Breast epithelium (tissue), 4 donors: Measurements from ENCODE around the gene TUBA4B. TPM values are rescaled to one million over a fixed set of nuclear protein-coding genes. Genes with fewer than 3 reads are reported as not detected.
A peak's percentile ranks its signal among the peaks of the same experiment; 100 is the strongest.

Source experiments
- DNase-seq, 2 donors: peaks; one replicate each; pipeline ENCODE4 v3.0.0-alpha.2; 2019; ENCODE audit warnings: low spot score in 2 of 2
- H3K27ac ChIP-seq, 2 donors: fragments of 200-600 bp; sonication (generic) in 1 of 2; one replicate each; pipeline ENCODE4 v1.5.1; 2016 to 2019; ENCODE audit warnings: mild to moderate bottlenecking in 1 of 2
- H3K27me3 ChIP-seq, 2 donors: fragments of 200-600 bp; sonication (generic) in 1 of 2; one replicate each; pipeline versions ENCODE4 v1.5.1 to v1.6.0; 2017 to 2019; ENCODE audit warnings: control low read depth in 1 of 2, mild to moderate bottlenecking in 1 of 2
- H3K36me3 ChIP-seq: fragments of 200-600 bp; one replicate; pipeline ENCODE4 v1.5.1; 2019
- H3K4me1 ChIP-seq, 2 donors: fragments of 200-600 bp; sonication (generic); one replicate each; pipeline ENCODE4 v1.5.1; 2016 to 2019; ENCODE audit warnings: control low read depth in 1 of 2
- H3K4me3 ChIP-seq, 3 donors: fragments of 200-600 bp; sonication (generic); 1 replicate in 2 of 3; 2 replicates in 1 of 3; pipeline ENCODE4 v1.5.1; 2016 to 2019; ENCODE audit warnings: mild to moderate bottlenecking in 3 of 3, moderate library complexity in 2 of 3
- H3K9me3 ChIP-seq, 2 donors: fragments of 200-600 bp; sonication (generic) in 1 of 2; one replicate each; pipeline ENCODE4 v1.5.1; 2016 to 2019; ENCODE audit warnings: control low read depth in 1 of 2
- CTCF ChIP-seq, 3 donors: fragments of 450-650 bp; IDR thresholded peaks; one replicate each; pipeline ENCODE4 v1.5.1; 2016 to 2017; ENCODE audit warnings: antibody characterized with exemption in 3 of 3, mild to moderate bottlenecking in 3 of 3, moderate library complexity in 3 of 3
- POLR2A ChIP-seq: fragments of 450-650 bp; IDR thresholded peaks from one replicate; pipeline ENCODE4 v1.6.1; 2016; ENCODE audit warnings: antibody characterized with exemption, mild to moderate bottlenecking, moderate library complexity
- POLR2AphosphoS5 ChIP-seq, 3 donors: sonication (generic); formaldehyde crosslinking; IDR thresholded peaks; one replicate each; pipeline ENCODE4 v1.6.1; 2017; ENCODE audit warnings: antibody characterized with exemption in 3 of 3
- intact Hi-C: fragments of 100-400 bp; cut with DNase I; formaldehyde crosslinking; loops from one replicate; pipeline ENCODE4 v1.15.1; 2023; ENCODE audit warnings: low total_unique reads
- total RNA-seq, 3 donors: library from RNA; depleted of rRNA; stranded (reverse); fragments of >200 nt; gene quantifications; one replicate each; pipeline ENCODE4 v1.1.0, GENCODE V29; 2016

The TUBA4B gene
- total RNA-seq, 3 donors from 2014 or later, result 0.16 TPM; not detected in 2

- no peak overlapping the region for H3K4me3 ChIP-seq
- no peaks in the 10 kb centered on the region for H3K27me3 ChIP-seq
- no peaks in the 10 kb centered on the region for H3K36me3 ChIP-seq
- no peaks in the 10 kb centered on the region for H3K9me3 ChIP-seq
- no peak for TF ChIP-seq POLR2A
- no peak for TF ChIP-seq POLR2AphosphoS5 (IDR thresholded peaks at IDR 0.05)
- TF ChIP-seq CTCF (IDR thresholded peaks at IDR 0.05), result no peak
- intact Hi-C loops, result no loop called here
- peak overlapping the region in 1 of 2 donors; percentile 92 for H3K27ac ChIP-seq
- peaks cover 4 to 12% of the 10 kb centered on the region in 2 donors for H3K4me1 ChIP-seq
- no peak for DNase-seq
Measured at GRCh38 chr2:219291394-219291793, 38.4 kb downstream of the TUBA4B start.

GRCh38 chr2:219291910-219292490 lies 39.0 kb downstream of the TUBA4B start:
- no peak for DNase-seq
- no peak overlapping the region for H3K27ac ChIP-seq
- H3K36me3 ChIP-seq, result no peaks in the 10 kb centered on the region
- TF ChIP-seq POLR2AphosphoS5 (IDR thresholded peaks at IDR 0.05) (no peak), CTCF (IDR thresholded peaks at IDR 0.05) (no peak), POLR2A (no peak)
- H3K4me3 ChIP-seq, result no peak overlapping the region
- no peaks in the 10 kb centered on the region for H3K27me3 ChIP-seq
- intact Hi-C loops, result no loop called here
- no peaks in the 10 kb centered on the region for H3K9me3 ChIP-seq
- H3K4me1 ChIP-seq, result peaks cover 4 to 11% of the 10 kb centered on the region in 2 donors

DNA sequence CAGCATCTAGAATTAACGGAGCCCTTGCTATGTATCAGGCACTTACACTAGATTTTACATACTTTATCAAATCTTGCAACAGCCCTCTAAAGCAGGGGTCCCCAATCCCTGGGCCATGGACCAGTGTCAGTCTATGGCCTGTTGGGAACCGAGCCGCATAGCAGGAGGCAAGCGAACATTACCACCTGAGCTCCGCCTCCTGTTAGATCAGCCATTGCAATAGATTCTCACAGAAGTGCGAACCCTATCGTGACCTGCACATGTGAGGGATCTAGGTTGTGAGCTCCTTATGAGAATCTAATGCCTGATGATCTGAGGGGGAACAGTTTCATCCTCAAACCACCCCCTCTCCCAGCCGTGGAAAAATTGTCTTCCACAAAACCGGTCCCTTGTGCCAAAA lies 39.6 kb downstream of the TUBA4B start:
- Histone ChIP-seq H3K27me3 (no peaks in the 10 kb centered on the region), H3K4me3 (no peak overlapping the region), H3K27ac (no peak overlapping the region), H3K9me3 (no peaks in the 10 kb centered on the region), H3K36me3 (no peaks in the 10 kb centered on the region), H3K4me1 (peaks cover 4 to 11% of the 10 kb centered on the region in 2 donors)
- no peak for DNase-seq
- TF ChIP-seq POLR2A (no peak), POLR2AphosphoS5 (IDR thresholded peaks at IDR 0.05) (no peak), CTCF (IDR thresholded peaks at IDR 0.05) (no peak)
- intact Hi-C loops, result no loop called here

GRCh38 chr2:219293736-219294231 lies 40.7 kb downstream of the TUBA4B start:
- TF ChIP-seq POLR2AphosphoS5 (IDR thresholded peaks at IDR 0.05), result no peak
- TF ChIP-seq POLR2A, result no peak
- no peak for TF ChIP-seq CTCF (IDR thresholded peaks at IDR 0.05)
- H3K27me3 ChIP-seq, result no peaks in the 10 kb centered on the region
- no peaks in the 10 kb centered on the region for H3K9me3 ChIP-seq
- H3K4me3 ChIP-seq, result no peak overlapping the region
- H3K36me3 ChIP-seq, result no peaks in the 10 kb centered on the region
- no peak for DNase-seq
- intact Hi-C loops, result no loop called here
- peaks cover 4 to 11% of the 10 kb centered on the region in 2 donors for H3K4me1 ChIP-seq
- no peak overlapping the region for H3K27ac ChIP-seq
